Ishikawa (cell line): Measurements from ENCODE around the gene C11orf52.

ENCODE experiments used
- CEBPB ChIP-seq: IDR thresholded peaks from 2 replicates; pipeline ENCODE4 v1.6.1; 2012
- FOXM1 ChIP-seq: IDR thresholded peaks from 2 replicates; pipeline ENCODE4 v1.6.1; 2012; ENCODE audit warnings: low read depth, borderline replicate concordance

DNA sequence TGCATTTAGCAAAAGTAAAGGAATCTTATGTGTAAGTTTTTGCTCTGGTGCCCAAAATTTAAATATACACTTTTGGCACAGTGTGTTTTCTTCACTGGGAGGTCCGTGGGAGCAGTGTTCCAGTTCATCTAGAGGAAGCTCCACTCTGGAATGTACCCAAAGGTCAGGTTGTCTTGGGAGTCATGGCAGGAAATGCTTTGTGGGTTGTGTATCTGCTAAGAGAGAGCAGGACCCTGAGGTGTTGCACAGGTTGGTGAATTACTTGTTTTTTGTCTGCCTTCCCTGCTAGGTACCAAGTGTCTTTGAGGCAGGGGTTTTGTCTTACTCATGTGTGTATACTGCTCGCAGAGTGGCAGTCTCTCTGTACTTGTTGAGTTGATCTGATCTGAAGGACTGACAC lies 55.7 kb downstream of the C11orf52 start:
- no peak for TF ChIP-seq FOXM1
- TF ChIP-seq CEBPB = no peak
